Measurements from ENCODE around the gene PPM1L.

DNA sequence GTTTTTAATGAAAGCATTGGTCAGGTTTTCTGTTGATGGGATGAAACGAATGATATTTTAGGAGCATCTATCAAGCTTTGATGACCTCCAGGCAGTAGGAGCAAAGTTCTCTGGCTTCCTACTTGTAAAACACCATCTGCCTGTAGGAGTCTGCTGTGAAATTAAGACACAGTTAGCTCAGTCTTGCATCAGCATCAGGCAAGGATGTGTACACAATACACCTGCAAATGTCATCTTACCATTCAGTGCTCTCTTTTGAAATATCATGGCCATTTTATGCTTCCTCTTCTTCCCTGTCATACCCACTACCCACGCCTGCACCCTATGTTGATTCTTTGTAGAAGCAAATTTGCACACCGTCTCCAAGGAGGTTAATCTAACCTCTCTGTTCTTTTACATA is 310.9 kb downstream of the PPM1L start:
- TF ChIP-seq CTCF (IDR thresholded peaks at IDR 0.05) (no peak), POLR2A (IDR thresholded peaks at IDR 0.05) (no peak)

All from ovary (tissue), 3 donors.